ENCODE data around the gene RBPJ. TPM values are rescaled to one million over a fixed set of nuclear protein-coding genes. Genes with fewer than 3 reads are reported as not detected.

RBPJ gene
- polyA plus RNA-seq, 3 donors = 75.3 to 177 (median 128) TPM

GRCh38 chr4:26317766-26318165, 3.0 kb upstream of the RBPJ start:
- no peaks in the 10 kb centered on the region for H3K27me3 ChIP-seq (ENCODE audit: control insufficient read depth in 2 of 2, insufficient read depth in 2 of 2, low read length in 2 of 2)
- H4K20me1 ChIP-seq (ENCODE audit: insufficient read depth, low read length) = peaks cover 6% of the 10 kb centered on the region
- H3K9me3 Mint-ChIP-seq = peaks cover 20 to 37% (median 23%) of the 10 kb centered on the region in 7 donors
- 100% methylated on average over 1 of the region's 2 CpGs for WGBS (ENCODE audit: insufficient coverage)
- H3K27me3 Mint-ChIP-seq (ENCODE audit: low read depth in 3 of 3) = peaks cover 0 to 4% (median 3%) of the 10 kb centered on the region in 3 donors
- no peak overlapping the region for H3K9ac ChIP-seq (ENCODE audit: insufficient read depth, low read length, poor library complexity, severe bottlenecking)
- H3K27ac Mint-ChIP-seq = peak overlapping the region; percentile 70 to 99 (median 99)
- peaks cover 26 to 30% of the 10 kb centered on the region in 2 donors for H3K4me1 ChIP-seq (ENCODE audit: control insufficient read depth in 1 of 2, insufficient read depth in 2 of 2, low read length in 2 of 2)
- intact Hi-C loops (cut with micrococcal nuclease) = loop anchor here (5.0 to 10.0 kb wide), 3 partner anchors 45 to 103 kb away; no protein-coding TSS in a partner anchor
- H3K4me3 Mint-ChIP-seq = peak overlapping the region; percentile 51 to 86
- no peak for DNase-seq
- H2AFZ ChIP-seq (ENCODE audit: insufficient read depth, low read depth, low read length, poor library complexity, severe bottlenecking) = no peak overlapping the region
- H3K36me3 Mint-ChIP-seq = peaks cover 0 to 12% of the 10 kb centered on the region in 2 donors
- no peak overlapping the region for H3K4me3 ChIP-seq (replicated peaks in 1 of 3; ENCODE audit: low read depth in 2 of 3, low read length in 3 of 3)
- peaks cover 12 to 20% of the 10 kb centered on the region in 2 donors for H3K9me3 ChIP-seq (replicated peaks in 1 of 2; ENCODE audit: control insufficient read depth in 1 of 2, insufficient read depth in 1 of 2, low read length in 2 of 2)
- H3K36me3 ChIP-seq (replicated peaks in 1 of 2; ENCODE audit: control insufficient read depth in 1 of 2, insufficient read depth in 2 of 2, low read length in 2 of 2) = no peaks in the 10 kb centered on the region
- peak overlapping the region in 1 of 2 donors; percentile 99 for H3K27ac ChIP-seq (ENCODE audit: low read depth in 1 of 2, low read length in 2 of 2)
- H3K79me2 ChIP-seq (ENCODE audit: insufficient read depth, low read length) = peaks cover 35% of the 10 kb centered on the region
- no peak overlapping the region for H3K4me2 ChIP-seq (replicated peaks; ENCODE audit: extremely low read depth, low read length, poor library complexity, severe bottlenecking)
- H3K4me1 Mint-ChIP-seq = peaks cover 21% of the 10 kb centered on the region
- TF ChIP-seq, protein P1, sequence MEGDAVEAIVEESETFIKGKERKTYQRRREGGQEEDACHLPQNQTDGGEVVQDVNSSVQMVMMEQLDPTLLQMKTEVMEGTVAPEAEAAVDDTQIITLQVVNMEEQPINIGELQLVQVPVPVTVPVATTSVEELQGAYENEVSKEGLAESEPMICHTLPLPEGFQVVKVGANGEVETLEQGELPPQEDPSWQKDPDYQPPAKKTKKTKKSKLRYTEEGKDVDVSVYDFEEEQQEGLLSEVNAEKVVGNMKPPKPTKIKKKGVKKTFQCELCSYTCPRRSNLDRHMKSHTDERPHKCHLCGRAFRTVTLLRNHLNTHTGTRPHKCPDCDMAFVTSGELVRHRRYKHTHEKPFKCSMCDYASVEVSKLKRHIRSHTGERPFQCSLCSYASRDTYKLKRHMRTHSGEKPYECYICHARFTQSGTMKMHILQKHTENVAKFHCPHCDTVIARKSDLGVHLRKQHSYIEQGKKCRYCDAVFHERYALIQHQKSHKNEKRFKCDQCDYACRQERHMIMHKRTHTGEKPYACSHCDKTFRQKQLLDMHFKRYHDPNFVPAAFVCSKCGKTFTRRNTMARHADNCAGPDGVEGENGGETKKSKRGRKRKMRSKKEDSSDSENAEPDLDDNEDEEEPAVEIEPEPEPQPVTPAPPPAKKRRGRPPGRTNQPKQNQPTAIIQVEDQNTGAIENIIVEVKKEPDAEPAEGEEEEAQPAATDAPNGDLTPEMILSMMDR (IDR thresholded peaks at IDR 0.05) = no peak

GRCh38 chr4:26319467-26319948, 1.3 kb upstream of the RBPJ start:
- H3K36me3 Mint-ChIP-seq = peaks cover 0 to 9% of the 10 kb centered on the region in 2 donors
- H3K27ac ChIP-seq (ENCODE audit: low read depth in 1 of 2, low read length in 2 of 2) = peak overlapping the region; percentile 98 to 99
- H3K4me1 Mint-ChIP-seq = peaks cover 35% of the 10 kb centered on the region
- intact Hi-C loops (cut with micrococcal nuclease) = loop anchor here (1.0 to 10.0 kb wide), 5 partner anchors 31 to 243 kb away; no protein-coding TSS in a partner anchor
- H3K4me1 ChIP-seq (ENCODE audit: control insufficient read depth in 1 of 2, insufficient read depth in 2 of 2, low read length in 2 of 2) = peaks cover 39 to 44% of the 10 kb centered on the region in 2 donors
- WGBS (ENCODE audit: insufficient coverage) = under 1% methylated on average over 39 of the region's 43 CpGs
- H3K36me3 ChIP-seq (replicated peaks in 1 of 2; ENCODE audit: control insufficient read depth in 1 of 2, insufficient read depth in 2 of 2, low read length in 2 of 2) = no peaks in the 10 kb centered on the region
- H3K79me2 ChIP-seq (ENCODE audit: insufficient read depth, low read length) = peaks cover 53% of the 10 kb centered on the region
- H3K27ac Mint-ChIP-seq = peak overlapping the region; percentile 97 to 99 (median 99)
- peak overlapping the region; percentile 77 for H3K4me2 ChIP-seq (replicated peaks; ENCODE audit: extremely low read depth, low read length, poor library complexity, severe bottlenecking)
- peak overlapping the region; percentile 69 for H2AFZ ChIP-seq (ENCODE audit: insufficient read depth, low read depth, low read length, poor library complexity, severe bottlenecking)
- H3K9ac ChIP-seq (ENCODE audit: insufficient read depth, low read length, poor library complexity, severe bottlenecking) = peak overlapping the region; percentile 99
- TF ChIP-seq, protein P1 (IDR thresholded peaks at IDR 0.05) = no peak
- H3K27me3 ChIP-seq (ENCODE audit: control insufficient read depth in 2 of 2, insufficient read depth in 2 of 2, low read length in 2 of 2) = no peaks in the 10 kb centered on the region
- peak overlapping the region; percentile 78 to 96 (median 81) for H3K4me3 ChIP-seq (replicated peaks in 1 of 3; ENCODE audit: low read depth in 2 of 3, low read length in 3 of 3)
- H4K20me1 ChIP-seq (ENCODE audit: insufficient read depth, low read length) = peaks cover 15% of the 10 kb centered on the region
- peak; percentile 97 to 99 (median 98) for DNase-seq
- H3K9me3 ChIP-seq (replicated peaks in 1 of 2; ENCODE audit: control insufficient read depth in 1 of 2, insufficient read depth in 1 of 2, low read length in 2 of 2) = peaks cover 8 to 11% of the 10 kb centered on the region in 2 donors
- peak overlapping the region; percentile 92 to 96 for H3K4me3 Mint-ChIP-seq
- peaks cover 0 to 4% (median 3%) of the 10 kb centered on the region in 3 donors for H3K27me3 Mint-ChIP-seq (ENCODE audit: low read depth in 3 of 3)
- H3K9me3 Mint-ChIP-seq = peaks cover 13 to 30% (median 20%) of the 10 kb centered on the region in 7 donors
